ENCODE results near the gene PAQR3. TPM values are rescaled to one million over a fixed set of nuclear protein-coding genes. Genes with fewer than 3 reads are reported as not detected.
A peak's percentile ranks its signal among the peaks of the same experiment; 100 is the strongest.

Gene PAQR3
- total and polyA plus RNA-seq, 2 of the 8 experiments (the other 6 are each of a cell fraction or from before 2014, with no cell fraction given), result 28.9 to 35.2 TPM

- CTCF ChIA-PET (ENCODE audit: partially characterized antibody), result interaction anchor here (0.6 to 3.3 kb wide), 4 partner anchors 14 to 1736 kb away, joined by 3 to 13 read pairs (median 3); no protein-coding TSS in a partner anchor
- Histone ChIP-seq H3K36me3 (ENCODE audit: control insufficient read depth in 2 of 4, insufficient read depth in 4 of 4, low read length in 3 of 4) (peaks cover 0 to 7% (median 0%) of the 10 kb centered on the region in 4 experiments; a peak in 2 of 8 replicates), H2AK5ac (ENCODE audit: low read depth, low read length) (peak overlapping the region; percentile 94; the same call in 1 of the 2 replicates), H4K20me1 (replicated peaks in 1 of 2; ENCODE audit: control insufficient read depth in 1 of 2, insufficient read depth in 2 of 2, low read length in 2 of 2) (peaks cover under 1 to 6% of the 10 kb centered on the region in 2 experiments), H3K9me3 (ENCODE audit: insufficient read depth in 2 of 2, low read depth in 1 of 2, low read length in 1 of 2) (no peaks in the 10 kb centered on the region), H3K27me3 (replicated peaks in 1 of 4; ENCODE audit: control insufficient read depth in 3 of 4, extremely low read depth in 1 of 4, insufficient read depth in 3 of 4, low read length in 3 of 4) (peaks cover 0 to 13% (median 3%) of the 10 kb centered on the region in 4 experiments; a peak in 4 of 7 replicates), H3K4ac (replicated peaks; ENCODE audit: insufficient read length, low read depth, low read length) (no peak overlapping the region), H4K91ac (replicated peaks; ENCODE audit: insufficient read length, low read length) (no peak overlapping the region), H3K23me2 (ENCODE audit: low read depth, low read length) (peaks cover 5% of the 10 kb centered on the region; the same call in 1 of the 2 replicates), H3K56ac (replicated peaks; ENCODE audit: insufficient read length, low read depth, low read length) (no peak overlapping the region), H2BK120ac (replicated peaks; ENCODE audit: low read depth, low read length) (no peak overlapping the region), H3K23ac (ENCODE audit: insufficient read length) (no peak overlapping the region), H3K14ac (ENCODE audit: insufficient read length) (no peak overlapping the region), H4K5ac (ENCODE audit: insufficient read length, low read depth, low read length) (no peak overlapping the region), H2BK20ac (ENCODE audit: low read length) (no peak overlapping the region), H3K79me2 (ENCODE audit: control insufficient read depth in 1 of 2, insufficient read depth in 2 of 2, low read length in 2 of 2) (peaks cover 0 to 17% of the 10 kb centered on the region in 2 experiments; a peak in 3 of 4 replicates), H3K4me1 (replicated peaks in 1 of 4; ENCODE audit: control insufficient read depth in 3 of 4, insufficient read depth in 4 of 4, low read length in 3 of 4) (peaks cover 0 to 14% (median 3%) of the 10 kb centered on the region in 4 experiments; a peak in 3 of 7 replicates), H2BK5ac (ENCODE audit: low read depth, low read length) (peak overlapping the region; percentile 2; the same call in 1 of the 2 replicates), H3K4me3 (ENCODE audit: extremely low read depth in 1 of 4, insufficient read depth in 2 of 4, low read depth in 3 of 4, low read length in 4 of 4) (peak overlapping the region in 1 of 4 experiments; percentile 83; a peak in 4 of 8 replicates), H3K18ac (ENCODE audit: extremely low read depth, low read length) (no peak overlapping the region), H3K79me1 (ENCODE audit: low read depth, low read length) (no peaks in the 10 kb centered on the region; the same call in 1 of the 2 replicates), H4K8ac (ENCODE audit: extremely low read depth, insufficient read depth, low read length) (no peak overlapping the region), H2BK12ac (ENCODE audit: low read depth, low read length) (peak overlapping the region; percentile 21; the same call in 1 of the 2 replicates), H2BK15ac (ENCODE audit: low read length) (no peak overlapping the region), H2AFZ (ENCODE audit: low read length) (no peak overlapping the region), H3K4me2 (ENCODE audit: insufficient read depth in 1 of 2, low read depth in 2 of 2, low read length in 2 of 2) (peak overlapping the region; percentile 80 to 81; a peak in 3 of 4 replicates), H3K9ac (replicated peaks in 1 of 4; ENCODE audit: extremely low read depth in 1 of 4, low read depth in 3 of 4, low read length in 3 of 4) (no peak overlapping the region), H3K27ac (ENCODE audit: low read depth, low read length) (no peak overlapping the region)
- 74% methylated on average over 4 of the region's 4 CpGs; no CpG with 5 or more reads in 1 of the 2 experiments for WGBS, 2 experiments (ENCODE audit: extremely low coverage in 1 of 2, insufficient coverage in 1 of 2, insufficient read length in 1 of 2, insufficient replicate concordance in 2 of 2, low coverage in 1 of 2, low lambda C conversion rate in 2 of 2, missing lambda C conversion rate in 1 of 2)
- TF ChIP-seq SP4 (IDR thresholded peaks at IDR 0.05; ENCODE audit: low read length) (no peak), TBP (IDR thresholded peaks at IDR 0.05; ENCODE audit: low read depth, low read length) (no peak), JUN (IDR thresholded peaks at IDR 0.05; ENCODE audit: low read depth, low read length) (no peak)
- FAIRE-seq (no peak), DNase-seq (ENCODE audit: low read depth in 1 of 2, low spot score in 2 of 2) (no peak)
- POLR2A ChIA-PET (ENCODE audit: partially characterized antibody), result interaction anchor here (1.0 to 1.3 kb wide), 2 partner anchors 11 to 23 kb away, joined by 3 read pairs; no protein-coding TSS in a partner anchor
Observed at GRCh38 chr4:78937837-78938236, 1.4 kb downstream of the PAQR3 start.

Measured in H1 (cell line).